HG02852 (cell line): Measurements from ENCODE around the gene CDHR5.

Source experiments
- ATAC-seq: cut with Tn5 transposase; IDR thresholded peaks from one replicate; pipeline ENCODE4 v1.9.1; 2021; ENCODE audit warnings: mild to moderate bottlenecking, moderate library complexity; ENCODE audit not compliant: unreplicated experiment

Gene CDHR5

DNA sequence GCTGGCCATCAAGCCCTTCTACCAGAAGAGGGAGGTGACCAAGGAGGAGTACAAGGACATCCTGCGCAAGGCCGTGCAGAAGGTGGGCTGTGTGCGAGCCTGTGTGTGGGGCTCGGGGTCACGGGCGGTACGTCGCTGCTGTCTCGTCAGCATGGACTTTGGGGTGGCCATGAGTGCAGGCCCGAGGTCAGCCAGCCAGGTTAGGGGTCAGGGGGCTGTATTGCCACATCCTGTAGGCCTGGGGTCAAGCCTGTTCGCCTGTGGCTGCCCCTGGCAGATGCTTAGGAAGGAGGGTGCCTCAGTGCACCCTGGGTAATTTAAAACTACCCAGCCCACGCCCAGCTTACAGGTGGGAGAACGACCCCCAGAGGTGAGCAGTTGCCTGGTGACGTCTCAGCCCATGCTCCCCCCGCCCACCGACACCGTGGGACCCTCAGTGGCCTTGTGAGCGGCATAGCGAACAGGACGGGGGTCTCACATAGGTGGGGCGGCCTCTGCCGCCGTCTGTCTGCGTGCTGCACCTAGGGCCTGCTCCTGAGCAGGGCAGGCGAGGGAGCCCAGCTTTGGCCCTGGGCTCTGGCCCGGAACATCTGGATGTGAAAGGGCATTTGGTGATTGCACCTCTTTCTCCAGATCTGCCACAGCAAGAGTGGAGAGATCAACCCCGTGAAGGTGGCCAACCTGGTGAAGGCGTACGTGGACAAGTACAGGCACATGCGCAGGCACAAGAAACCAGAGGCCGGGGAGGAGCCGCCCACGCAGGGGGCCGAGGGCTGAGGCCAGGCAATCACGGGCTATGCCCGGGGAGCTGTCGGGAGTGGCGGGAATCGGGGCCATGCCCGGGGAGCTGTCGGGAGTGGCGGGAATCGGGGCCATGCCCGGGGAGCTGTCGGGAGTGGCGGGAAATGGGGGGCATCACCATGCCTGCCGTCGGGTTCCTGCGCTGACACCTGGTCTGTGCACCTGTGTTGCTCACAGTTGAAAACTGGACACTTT lies 13.5 kb downstream of the CDHR5 start:
- ATAC-seq = no peak

- ATAC-seq = no peak
These were observed 14.5 kb downstream of the CDHR5 start for GRCh38 chr11:610146-610801.

- ATAC-seq = no peak
These were observed 15.4 kb downstream of the CDHR5 start for GRCh38 chr11:609341-609811.

- no peak for ATAC-seq
These were observed 15.9 kb downstream of the CDHR5 start for GRCh38 chr11:608791-609251.

GRCh38 chr11:607971-608659 lies 16.6 kb downstream of the CDHR5 start:
- no peak for ATAC-seq

GRCh38 chr11:607020-607780 lies 17.6 kb downstream of the CDHR5 start:
- no peak for ATAC-seq

DNA sequence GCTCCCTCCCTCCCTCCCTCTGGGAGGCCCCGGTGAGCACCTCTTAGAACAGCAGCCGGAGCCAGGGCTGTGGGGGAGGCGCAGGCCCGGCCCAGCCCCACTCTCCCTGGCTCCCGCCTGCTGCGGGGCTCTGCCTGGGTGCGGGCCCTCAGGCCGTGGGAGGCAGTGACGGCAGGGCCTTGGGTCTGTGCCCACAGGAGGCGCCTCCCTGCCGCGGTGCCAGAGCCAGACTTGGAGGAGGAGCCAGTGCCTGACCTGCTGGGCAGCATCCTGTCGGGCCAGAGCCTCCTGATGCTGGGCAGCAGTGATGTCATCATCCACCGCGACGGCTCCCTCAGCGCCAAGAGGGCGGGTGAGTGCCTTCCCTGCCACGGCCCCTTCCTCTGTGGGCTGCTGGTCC lies 18.5 kb downstream of the CDHR5 start:
- ATAC-seq = no peak

- no peak for ATAC-seq
These were observed 19.2 kb downstream of the CDHR5 start for GRCh38 chr11:605286-606129.

DNA sequence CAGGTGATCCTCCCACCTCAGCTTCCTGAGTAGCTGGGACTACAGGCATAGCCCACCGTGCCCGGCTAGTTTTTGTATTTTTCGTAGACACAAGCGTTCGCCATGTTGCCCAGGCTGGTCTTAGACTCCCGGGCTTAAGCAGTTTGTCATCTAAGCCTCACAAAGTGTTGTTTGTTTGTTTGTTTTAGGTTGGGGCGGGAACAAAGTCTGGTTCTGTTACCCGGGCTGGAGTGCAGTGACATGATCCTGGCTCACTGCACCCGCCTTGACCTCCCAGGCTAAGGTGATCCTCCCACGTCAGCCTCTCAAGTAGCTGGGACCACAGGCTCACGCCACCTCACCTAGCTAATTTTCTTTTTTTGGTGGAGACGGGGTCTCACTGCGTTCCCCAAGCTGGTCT lies 21.6 kb downstream of the CDHR5 start:
- ATAC-seq = no peak

DNA sequence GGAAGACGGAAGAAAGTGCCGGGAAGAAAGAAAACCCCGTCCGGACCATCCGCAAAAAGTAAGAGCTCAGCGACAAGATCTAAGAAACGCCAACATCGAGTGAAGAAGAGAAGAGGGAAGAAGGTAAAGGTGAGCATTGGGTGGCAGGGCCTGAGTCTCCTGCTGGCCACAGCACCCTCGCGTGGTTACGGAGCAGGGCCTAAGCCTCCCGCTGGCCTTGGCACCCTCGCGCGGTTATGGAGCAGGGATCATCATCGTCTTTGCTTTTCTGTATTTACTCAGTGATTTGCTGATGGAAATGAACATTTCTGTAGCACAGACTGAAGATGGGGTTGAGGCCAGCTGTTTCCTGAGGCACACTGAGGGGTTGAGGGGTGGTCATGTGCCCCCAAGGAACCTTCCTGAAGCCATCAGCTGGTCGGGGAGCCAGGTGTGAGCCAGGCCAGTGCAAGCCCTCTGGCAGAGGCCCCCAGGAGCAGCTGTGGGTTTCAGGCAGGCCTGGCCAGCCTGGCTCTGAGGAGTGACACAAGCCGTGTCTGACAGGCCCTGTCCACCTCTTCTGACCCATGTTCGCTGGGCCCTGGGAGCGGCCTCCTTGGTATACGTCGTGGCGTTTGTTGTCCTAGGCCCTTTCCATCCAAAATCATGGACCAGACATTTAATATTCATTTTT lies 23.0 kb downstream of the CDHR5 start:
- ATAC-seq = no peak

- ATAC-seq = no peak
These were observed 26.6 kb downstream of the CDHR5 start for GRCh38 chr11:598005-598680.

- no peak for ATAC-seq
These were observed 27.5 kb downstream of the CDHR5 start for GRCh38 chr11:597166-597725.

GRCh38 chr11:596374-596773 lies 28.4 kb downstream of the CDHR5 start:
- no peak for ATAC-seq

DNA sequence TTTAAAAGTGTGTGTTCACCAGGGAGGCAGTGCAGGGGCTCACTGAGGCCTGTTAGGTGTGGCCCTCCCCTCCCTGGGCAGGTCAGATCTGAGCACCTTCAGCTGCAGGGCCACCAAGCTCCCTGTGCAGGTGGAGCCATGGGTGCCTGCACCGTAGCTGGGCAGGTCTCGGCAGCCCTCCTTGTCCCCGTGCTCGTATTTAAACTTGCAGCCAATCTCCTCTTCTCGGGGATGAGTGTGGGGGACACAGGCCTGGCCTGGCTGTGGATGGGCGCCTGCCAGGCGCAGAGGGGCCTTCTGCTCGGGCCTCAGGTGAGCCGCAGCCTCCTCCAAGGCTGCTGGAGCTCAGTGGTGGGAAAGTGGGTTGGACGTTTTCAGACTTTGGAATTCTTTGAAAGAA lies 29.4 kb downstream of the CDHR5 start:
- no peak for ATAC-seq

DNA sequence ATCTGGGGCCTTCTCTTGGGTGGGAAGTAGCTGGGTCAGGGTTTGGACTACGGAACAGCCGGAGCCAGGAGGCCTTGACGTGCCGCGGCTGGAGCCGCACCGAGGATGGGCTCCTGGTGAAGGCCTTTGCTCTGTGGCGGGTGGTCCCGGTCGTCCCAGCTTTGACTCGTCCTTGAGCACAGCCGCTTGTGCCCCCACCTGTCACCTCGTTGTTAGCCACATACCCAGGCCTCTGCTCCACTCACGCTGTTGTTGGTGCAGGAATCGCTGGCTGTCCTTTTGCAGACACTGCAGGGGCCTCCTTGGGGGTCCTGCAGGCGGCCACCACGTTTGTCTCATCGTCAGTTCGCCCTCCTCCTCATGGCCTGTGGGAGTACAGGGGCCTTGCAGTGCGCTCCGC lies 31.4 kb downstream of the CDHR5 start:
- no peak for ATAC-seq

- no peak for ATAC-seq
These were observed 31.8 kb downstream of the CDHR5 start for GRCh38 chr11:592918-593317.

GRCh38 chr11:592501-592900 lies 32.3 kb downstream of the CDHR5 start:
- no peak for ATAC-seq

DNA sequence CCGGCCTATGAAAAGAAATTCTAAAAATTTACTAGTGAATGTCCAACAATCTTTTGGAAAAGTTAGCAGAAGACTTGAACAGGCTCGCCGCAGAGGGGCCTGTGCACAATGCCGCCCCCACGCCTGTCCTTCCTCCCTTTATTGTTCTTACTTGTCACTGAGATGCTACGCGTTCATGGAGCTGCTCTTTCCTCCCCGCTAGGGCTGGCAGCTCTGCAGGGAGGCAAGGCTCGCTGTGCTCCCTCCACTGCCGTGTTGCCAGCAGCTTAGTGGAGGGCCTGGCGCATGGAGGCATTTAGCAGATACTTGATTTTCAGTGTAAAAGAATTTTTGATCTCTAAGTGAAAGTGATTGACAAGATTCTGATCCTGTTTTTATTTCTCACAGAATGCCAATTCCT lies 33.8 kb downstream of the CDHR5 start:
- no peak for ATAC-seq
